K562 treated with DMSO at 1 percent for 24 hours (cell line): ENCODE results near the gene RRM2. TPM values are rescaled to one million over a fixed set of nuclear protein-coding genes. Genes with fewer than 3 reads are reported as not detected.

Experiments
- total RNA-seq: library from RNA; unstranded; fragments of 300-600 nt; gene quantifications from 2 replicates; pipeline ENCODE4 v1.2.3, GENCODE V29; 2022; ENCODE audit warnings: low read depth; ENCODE audit not compliant: insufficient read depth

Gene RRM2
- total RNA-seq = 113 and 119 TPM in 2 replicates

DNA sequence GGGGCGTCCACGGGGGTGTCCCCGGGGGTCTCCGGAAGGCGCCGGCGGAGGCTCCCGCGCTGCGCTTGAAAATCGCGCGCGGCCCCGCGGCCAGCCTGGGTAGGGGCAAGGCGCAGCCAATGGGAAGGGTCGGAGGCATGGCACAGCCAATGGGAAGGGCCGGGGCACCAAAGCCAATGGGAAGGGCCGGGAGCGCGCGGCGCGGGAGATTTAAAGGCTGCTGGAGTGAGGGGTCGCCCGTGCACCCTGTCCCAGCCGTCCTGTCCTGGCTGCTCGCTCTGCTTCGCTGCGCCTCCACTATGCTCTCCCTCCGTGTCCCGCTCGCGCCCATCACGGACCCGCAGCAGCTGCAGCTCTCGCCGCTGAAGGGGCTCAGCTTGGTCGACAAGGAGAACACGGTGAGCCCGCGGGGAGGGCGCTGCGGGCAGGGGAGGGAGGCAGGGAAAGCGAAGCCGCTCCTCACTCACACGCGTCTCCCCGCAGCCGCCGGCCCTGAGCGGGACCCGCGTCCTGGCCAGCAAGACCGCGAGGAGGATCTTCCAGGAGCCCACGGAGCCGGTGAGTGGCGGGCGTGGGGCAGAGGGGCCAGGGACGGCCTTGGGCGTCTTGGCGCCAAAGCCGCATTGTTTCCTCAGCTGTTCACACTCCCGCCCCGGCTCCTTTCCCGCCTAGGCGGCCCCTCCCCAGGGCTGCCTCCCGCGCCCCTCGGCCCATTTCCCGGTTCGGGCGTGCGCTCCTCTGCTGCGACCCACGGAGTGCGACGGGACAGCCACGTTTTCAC is at the start of gene RRM2:
Gene RRM2 (plus strand): TSS at position 240 of the 781 bp plus-strand sequence. CDS start 60 bp downstream, at position 300.

DNA sequence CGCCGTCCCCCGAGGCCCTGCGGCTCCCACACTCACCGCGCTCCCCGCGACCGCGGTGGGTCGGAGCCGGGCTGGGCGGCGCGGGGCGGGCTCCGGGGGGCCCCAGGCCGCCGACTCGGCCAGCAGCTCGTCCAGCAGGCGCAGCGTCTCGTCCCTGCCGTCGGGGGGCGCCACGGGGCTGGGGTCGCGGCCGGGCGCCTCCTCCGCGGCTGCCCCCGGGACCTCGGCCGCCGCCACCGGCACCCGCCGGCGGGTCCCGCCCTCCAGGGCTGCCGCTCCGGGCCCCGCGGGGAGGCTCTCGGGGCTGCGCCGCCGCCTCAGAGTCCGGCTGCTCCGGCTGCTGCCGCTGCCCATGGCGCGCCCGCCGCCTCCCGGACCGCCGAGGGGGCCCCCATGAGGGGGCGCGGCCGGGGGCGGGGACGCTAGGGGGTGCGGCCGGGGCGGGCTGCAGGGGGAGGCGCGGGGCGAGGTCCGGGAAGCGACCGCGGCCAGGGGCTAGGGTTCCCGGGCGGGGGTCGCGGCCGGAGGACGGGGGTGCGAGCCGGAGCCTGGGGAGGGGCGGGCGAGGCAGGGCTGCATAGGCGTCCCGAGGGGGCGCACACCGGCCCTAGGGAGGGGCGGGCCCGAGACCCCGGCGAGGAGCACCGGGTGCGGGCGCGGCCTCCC is 42.5 kb upstream of the RRM2 start, which contains the start of gene CYS1:
Gene CYS1 (minus strand): TSS at position 542 of the 666 bp plus-strand sequence. CDS start 188 bp downstream, at position 354.

Other genes starting within 250 kb of the RRM2 start
- gene GRHL1, start 171.0 kb upstream of the RRM2 start, total RNA-seq = 5.1 and 5.4 TPM in 2 replicates
- gene KLF11, start 79.2 kb upstream of the RRM2 start, total RNA-seq = 4.8 and 5.1 TPM in 2 replicates
- gene CYS1, start 42.3 kb upstream of the RRM2 start, total RNA-seq = not detected in 2 replicates
- gene HPCAL1, start 180.2 kb downstream of the RRM2 start, total RNA-seq = 188 and 204 TPM in 2 replicates